ENCODE measurements around the gene PTPRM. TPM values are rescaled to one million over a fixed set of nuclear protein-coding genes. Genes with fewer than 3 reads are reported as not detected.

The PTPRM gene
- polyA plus RNA-seq, 1 experiment, result 81.1 TPM

DNA sequence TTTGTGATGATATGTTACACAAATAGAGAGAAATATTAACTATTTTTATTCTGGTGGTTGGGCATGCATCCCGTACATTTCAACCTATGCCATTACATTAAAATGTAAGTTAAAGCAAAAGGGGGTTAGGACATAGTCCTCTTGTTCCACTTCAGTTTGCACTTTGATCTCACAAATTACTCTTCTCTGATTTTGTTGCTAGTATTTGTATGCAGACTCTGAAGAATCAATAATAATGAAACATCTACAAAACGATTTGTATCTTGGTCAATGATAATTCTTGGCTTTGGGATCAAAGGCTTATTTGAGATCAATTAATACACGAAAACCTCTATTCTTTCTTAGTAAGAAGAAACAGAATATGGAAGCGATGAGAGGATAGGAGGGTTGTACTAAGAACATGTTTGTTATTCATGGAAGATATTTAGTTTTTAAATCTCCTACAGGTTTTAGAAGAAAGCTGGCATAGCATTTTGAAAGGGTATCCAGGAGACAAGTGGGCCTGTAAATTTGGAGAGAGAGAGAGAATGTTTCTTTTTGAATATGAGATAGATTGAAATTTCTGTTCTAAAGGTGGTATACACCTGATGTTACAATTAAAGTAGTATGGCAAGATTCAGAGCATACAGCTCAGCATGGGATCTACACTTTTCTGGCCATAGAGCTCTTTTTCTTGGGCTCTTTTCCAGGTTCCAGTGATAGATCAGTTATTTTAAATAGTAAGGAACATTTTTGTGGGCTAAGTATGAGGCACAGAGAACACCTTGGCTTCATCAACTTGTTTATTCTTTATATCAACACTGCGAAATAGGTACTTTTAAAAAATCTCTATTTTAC, 347.9 kb downstream of the PTPRM start:
- TF ChIP-seq, protein P1, sequence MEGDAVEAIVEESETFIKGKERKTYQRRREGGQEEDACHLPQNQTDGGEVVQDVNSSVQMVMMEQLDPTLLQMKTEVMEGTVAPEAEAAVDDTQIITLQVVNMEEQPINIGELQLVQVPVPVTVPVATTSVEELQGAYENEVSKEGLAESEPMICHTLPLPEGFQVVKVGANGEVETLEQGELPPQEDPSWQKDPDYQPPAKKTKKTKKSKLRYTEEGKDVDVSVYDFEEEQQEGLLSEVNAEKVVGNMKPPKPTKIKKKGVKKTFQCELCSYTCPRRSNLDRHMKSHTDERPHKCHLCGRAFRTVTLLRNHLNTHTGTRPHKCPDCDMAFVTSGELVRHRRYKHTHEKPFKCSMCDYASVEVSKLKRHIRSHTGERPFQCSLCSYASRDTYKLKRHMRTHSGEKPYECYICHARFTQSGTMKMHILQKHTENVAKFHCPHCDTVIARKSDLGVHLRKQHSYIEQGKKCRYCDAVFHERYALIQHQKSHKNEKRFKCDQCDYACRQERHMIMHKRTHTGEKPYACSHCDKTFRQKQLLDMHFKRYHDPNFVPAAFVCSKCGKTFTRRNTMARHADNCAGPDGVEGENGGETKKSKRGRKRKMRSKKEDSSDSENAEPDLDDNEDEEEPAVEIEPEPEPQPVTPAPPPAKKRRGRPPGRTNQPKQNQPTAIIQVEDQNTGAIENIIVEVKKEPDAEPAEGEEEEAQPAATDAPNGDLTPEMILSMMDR (IDR thresholded peaks at IDR 0.05; ENCODE audit: low read depth, low read length), result no peak
- POLR2A ChIA-PET, result no interaction called here

DNA sequence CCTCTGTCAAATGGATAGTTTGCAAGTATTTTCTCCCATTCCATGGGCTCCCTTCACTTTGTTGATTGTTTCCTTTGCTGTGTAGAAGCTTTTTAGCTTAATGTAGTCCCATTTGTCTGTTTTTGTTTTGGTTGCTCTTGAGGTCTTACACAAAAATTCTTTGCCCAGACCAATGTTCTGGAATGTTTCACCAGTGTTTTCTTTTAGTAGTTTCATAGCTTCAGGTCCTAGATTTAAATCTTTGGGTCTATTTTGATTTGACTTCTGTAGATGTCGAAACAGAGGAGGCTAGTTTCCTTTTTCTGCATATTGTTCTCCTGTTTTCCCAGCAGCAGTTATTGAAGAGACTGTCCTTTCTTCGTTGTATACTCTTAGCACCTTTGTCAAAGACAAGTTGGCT, 351.6 kb downstream of the PTPRM start:
- no peaks in the 10 kb centered on the region for H3K27me3 ChIP-seq (ENCODE audit: control insufficient read depth, insufficient read depth, low read length)
- no peak overlapping the region for H3K4me3 ChIP-seq (ENCODE audit: low read depth, low read length)
- H3K9me3 ChIP-seq (ENCODE audit: control insufficient read depth, insufficient read depth, low read length), result no peaks in the 10 kb centered on the region
- TF ChIP-seq, protein P1 (IDR thresholded peaks at IDR 0.05; ENCODE audit: low read depth, low read length), result no peak
- DNase-seq (ENCODE audit: low read depth, low spot score), result no peak
- ChIA-PET POLR2A (no interaction called here), CTCF (interaction anchor here (1.1 kb wide), 1 partner anchor 13 kb away, joined by 3 read pairs; no protein-coding TSS in a partner anchor)
- no peak overlapping the region for H3K27ac ChIP-seq (ENCODE audit: low read depth, low read length)

More for the DNA sequence above, 347.9 kb downstream of the PTPRM start:
- H3K4me3 ChIP-seq (ENCODE audit: low read depth, low read length), result no peak overlapping the region
- CTCF ChIA-PET, result interaction anchor here (0.5 to 1.4 kb wide), 4 partner anchors 10 to 125 kb away, joined by 3 to 4 read pairs (median 4); no protein-coding TSS in a partner anchor
- no peak for DNase-seq (ENCODE audit: low read depth, low spot score)
- no peak overlapping the region for H3K27ac ChIP-seq (ENCODE audit: low read depth, low read length)
- no peaks in the 10 kb centered on the region for H3K27me3 ChIP-seq (ENCODE audit: control insufficient read depth, insufficient read depth, low read length)
- peaks cover 4% of the 10 kb centered on the region; the same call in 1 of the 2 replicates for H3K9me3 ChIP-seq (ENCODE audit: control insufficient read depth, insufficient read depth, low read length)

DNA sequence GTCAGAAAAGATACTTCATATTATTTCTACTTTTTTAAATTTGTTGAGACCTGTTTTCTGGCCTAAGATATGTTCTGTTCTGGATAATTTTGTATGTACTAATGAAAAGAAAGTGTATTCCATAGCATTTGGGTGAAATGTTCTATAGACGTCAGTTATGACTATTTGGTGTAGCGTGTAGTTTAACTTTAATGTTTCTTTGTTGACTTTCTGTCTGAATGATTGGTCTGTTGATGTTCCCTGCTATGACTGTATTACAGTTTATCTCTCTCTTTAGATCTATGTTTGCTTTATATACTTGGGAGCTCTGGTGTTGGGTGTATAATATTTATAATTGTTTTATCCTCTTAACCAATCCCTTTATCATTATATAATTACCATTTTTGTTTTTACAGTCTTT, 352.4 kb downstream of the PTPRM start:
- Histone ChIP-seq H3K27ac (ENCODE audit: low read depth, low read length) (no peak overlapping the region), H3K27me3 (ENCODE audit: control insufficient read depth, insufficient read depth, low read length) (no peaks in the 10 kb centered on the region), H3K4me3 (ENCODE audit: low read depth, low read length) (no peak overlapping the region), H3K9me3 (ENCODE audit: control insufficient read depth, insufficient read depth, low read length) (no peaks in the 10 kb centered on the region)
- CTCF ChIA-PET, result interaction anchor here (0.6 kb wide), 1 partner anchor 85 kb away, joined by 3 read pairs; no protein-coding TSS in a partner anchor
- POLR2A ChIA-PET, result no interaction called here
- TF ChIP-seq, protein P1 (IDR thresholded peaks at IDR 0.05; ENCODE audit: low read depth, low read length), result no peak
- DNase-seq (ENCODE audit: low read depth, low spot score), result no peak

DNA sequence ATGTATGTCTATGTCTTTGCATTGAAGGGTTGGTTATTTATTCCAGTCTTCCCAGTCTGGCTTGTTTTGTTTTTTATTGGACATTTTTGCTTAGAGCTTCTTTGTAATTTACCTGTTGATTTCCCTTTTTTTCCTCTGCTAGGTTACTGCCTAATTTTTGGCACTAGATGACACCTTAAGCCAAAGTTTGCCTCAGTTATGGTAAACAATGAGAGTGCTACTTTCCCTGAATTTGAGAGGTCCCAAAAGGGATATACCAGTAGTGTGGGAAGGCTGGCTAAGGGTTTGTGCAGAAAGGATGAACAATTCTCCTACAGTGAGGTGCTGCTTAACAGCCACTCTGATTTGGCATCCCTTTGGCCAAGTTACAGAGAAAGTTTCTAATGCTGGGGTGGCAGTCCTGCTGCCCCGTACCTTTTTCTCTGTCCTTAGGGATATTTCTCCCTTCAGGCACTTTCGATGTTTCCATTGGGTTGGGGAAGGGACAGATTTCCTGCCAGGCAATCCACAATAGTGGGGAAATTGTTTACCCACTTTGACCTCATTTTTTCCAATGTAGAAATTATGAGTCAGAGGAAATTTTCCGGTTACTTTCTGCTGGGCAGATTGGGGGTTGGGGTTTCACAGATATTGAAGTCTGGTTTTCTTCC, 354.9 kb downstream of the PTPRM start:
- peak overlapping the region; percentile 25 for H3K27ac ChIP-seq (ENCODE audit: low read depth, low read length)

More for the DNA sequence above, 354.9 kb downstream of the PTPRM start:
- H3K9me3 ChIP-seq (ENCODE audit: control insufficient read depth, insufficient read depth, low read length), result no peaks in the 10 kb centered on the region
- H3K27me3 ChIP-seq (ENCODE audit: control insufficient read depth, insufficient read depth, low read length), result no peaks in the 10 kb centered on the region
- TF ChIP-seq, protein P1 (IDR thresholded peaks at IDR 0.05; ENCODE audit: low read depth, low read length), result no peak
- ChIA-PET CTCF (no interaction called here), POLR2A (no interaction called here)
- no peak for DNase-seq (ENCODE audit: low read depth, low spot score)
- H3K4me3 ChIP-seq (ENCODE audit: low read depth, low read length), result no peak overlapping the region
